Measurements from ENCODE around the gene NFIA.
A peak's percentile ranks its signal among the peaks of the same experiment; 100 is the strongest.

The NFIA gene

DNA sequence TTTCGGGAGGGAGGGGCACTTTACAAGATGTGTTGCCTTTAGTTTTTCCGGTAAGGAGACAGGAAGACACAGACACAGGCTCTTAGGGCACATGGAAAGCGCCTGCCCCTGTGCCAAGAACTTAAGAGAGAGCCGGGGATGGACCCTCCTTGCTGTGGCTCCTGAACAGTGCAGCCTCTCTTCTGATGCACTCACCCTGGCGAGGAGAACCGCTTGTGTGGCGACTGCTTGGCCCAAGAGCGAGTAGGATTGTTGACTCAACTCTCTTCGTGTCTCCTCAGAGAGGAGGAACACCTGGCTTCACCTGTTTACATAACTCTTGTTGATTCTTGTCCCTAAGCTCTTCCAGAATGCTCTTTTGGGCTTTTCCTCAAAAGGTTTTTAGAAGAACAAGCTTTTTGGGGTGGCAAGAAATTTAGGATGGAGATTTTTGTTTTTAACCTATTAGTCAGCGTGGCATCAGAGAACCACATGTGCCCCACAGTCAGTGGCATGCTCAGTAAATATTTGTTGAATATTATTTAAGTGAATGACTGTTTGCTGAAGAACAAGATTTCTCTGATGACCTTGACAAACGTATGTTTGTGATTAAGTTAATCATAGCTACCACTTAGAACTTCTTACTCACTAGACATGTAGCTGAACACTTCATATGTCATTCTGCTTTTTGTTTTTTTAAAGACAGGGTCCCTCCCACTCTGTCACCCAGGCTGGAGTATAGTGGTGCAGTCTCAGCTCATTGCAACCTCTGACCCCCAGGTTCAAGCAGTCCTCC lies 60.6 kb downstream of the NFIA start:
- Mint-ChIP-seq H3K4me3 (no peak overlapping the region), H3K4me1 (ENCODE audit: low read depth) (no peaks in the 10 kb centered on the region), H3K27me3 (ENCODE audit: low read depth) (peaks cover 4% of the 10 kb centered on the region), H3K36me3 (ENCODE audit: low read depth) (no peaks in the 10 kb centered on the region), H3K9me3 (no peaks in the 10 kb centered on the region), H3K27ac (no peak overlapping the region)
- no peak for DNase-seq (ENCODE audit: low spot score)

DNA sequence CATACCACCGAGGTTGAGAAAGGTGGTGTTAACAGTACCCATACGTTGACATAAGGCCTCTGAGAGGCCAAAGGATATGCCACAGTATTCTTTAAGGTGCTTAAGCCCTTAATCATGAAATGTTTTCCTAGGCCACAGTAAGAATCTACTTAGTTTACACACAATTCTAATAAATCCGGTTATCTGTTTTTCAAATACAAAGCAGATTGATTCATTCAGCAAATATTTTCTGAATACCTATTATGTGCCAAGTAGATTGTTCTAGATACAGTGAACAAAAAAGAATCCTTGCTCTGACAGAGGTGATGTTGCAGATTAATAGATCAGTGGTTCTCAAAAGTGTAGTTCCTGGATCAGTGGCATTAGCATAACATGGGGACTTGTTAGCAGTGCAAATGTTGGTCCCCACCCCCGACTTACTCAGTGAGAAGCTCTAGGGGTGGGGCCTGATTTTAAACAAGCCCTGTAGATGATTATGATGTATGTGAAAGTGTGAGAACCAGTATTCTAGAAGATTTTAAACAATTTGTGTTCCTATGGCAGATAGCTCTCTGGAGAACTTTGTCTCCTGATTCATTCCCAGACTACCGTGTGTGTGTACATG lies 61.6 kb downstream of the NFIA start:
- no peaks in the 10 kb centered on the region for H3K4me1 Mint-ChIP-seq (ENCODE audit: low read depth)
- DNase-seq (ENCODE audit: low spot score) = no peak
- no peak overlapping the region for H3K4me3 Mint-ChIP-seq
- H3K9me3 Mint-ChIP-seq = no peaks in the 10 kb centered on the region
- no peaks in the 10 kb centered on the region for H3K36me3 Mint-ChIP-seq (ENCODE audit: low read depth)
- H3K27me3 Mint-ChIP-seq (ENCODE audit: low read depth) = peaks cover 7% of the 10 kb centered on the region
- no peak overlapping the region for H3K27ac Mint-ChIP-seq

DNA sequence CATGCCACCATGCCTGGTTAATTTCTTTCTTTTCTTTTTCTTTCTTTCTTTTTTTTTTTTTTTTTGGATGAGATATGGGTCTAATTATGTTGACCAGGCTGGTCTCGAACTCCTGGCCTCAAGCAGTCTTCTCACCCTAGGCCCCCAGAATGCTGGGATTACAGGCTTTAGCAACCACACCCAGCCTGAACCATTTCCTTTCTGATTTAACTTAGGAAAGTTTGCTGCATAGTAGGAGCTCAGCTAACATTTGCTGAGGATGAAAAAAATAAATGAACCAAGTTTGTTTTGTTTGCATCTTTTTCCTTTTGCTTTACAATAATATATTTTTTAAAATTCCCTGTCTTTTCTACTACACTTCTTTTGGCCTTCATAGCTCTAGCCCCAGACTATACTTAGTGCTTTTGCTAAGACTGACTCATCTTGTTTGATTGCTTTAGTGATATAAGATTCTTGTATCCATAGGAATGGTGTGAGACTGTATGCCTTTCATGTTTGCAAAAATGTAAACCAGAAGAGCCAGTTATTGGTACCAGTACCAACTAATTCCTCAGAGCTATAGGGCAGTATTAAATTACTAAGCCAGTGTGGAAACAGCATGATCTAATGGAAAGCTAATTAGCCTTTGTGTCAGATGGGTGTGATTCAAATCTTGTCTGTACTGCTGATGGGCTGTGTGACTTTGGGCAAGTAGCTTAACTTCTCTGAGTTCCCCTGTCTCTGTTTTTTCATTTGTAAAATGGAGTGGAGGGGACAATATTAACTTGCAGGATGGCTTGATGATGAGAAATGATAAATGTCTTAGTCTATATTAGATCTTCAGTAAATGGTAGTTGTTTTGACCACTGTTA lies 66.9 kb downstream of the NFIA start:
- Mint-ChIP-seq H3K9me3 (no peaks in the 10 kb centered on the region), H3K27me3 (ENCODE audit: low read depth) (peaks cover 20% of the 10 kb centered on the region), H3K4me1 (ENCODE audit: low read depth) (no peaks in the 10 kb centered on the region), H3K27ac (no peak overlapping the region), H3K36me3 (ENCODE audit: low read depth) (no peaks in the 10 kb centered on the region), H3K4me3 (no peak overlapping the region)
- no peak for DNase-seq (ENCODE audit: low spot score)

DNA sequence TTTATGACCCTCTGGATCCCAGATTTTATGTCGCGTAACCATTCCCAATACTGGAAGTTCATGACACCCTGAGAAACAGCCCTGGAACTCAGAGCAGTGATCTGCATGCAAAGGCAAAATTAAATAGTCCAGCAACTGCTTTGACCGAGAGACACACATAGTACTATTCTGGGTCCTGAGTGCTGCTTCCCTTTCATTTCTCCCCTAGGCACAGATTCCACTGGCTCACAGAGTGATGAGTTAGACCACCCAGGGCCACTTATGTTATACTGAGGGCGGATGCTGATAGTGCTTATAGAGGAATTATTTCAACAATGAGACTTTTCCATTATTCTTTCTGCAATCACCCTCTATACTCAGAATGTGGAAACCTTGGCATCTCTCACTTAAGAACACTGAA lies 69.2 kb downstream of the NFIA start:
- Mint-ChIP-seq H3K4me3 (no peak overlapping the region), H3K36me3 (ENCODE audit: low read depth) (no peaks in the 10 kb centered on the region), H3K9me3 (no peaks in the 10 kb centered on the region)

DNA sequence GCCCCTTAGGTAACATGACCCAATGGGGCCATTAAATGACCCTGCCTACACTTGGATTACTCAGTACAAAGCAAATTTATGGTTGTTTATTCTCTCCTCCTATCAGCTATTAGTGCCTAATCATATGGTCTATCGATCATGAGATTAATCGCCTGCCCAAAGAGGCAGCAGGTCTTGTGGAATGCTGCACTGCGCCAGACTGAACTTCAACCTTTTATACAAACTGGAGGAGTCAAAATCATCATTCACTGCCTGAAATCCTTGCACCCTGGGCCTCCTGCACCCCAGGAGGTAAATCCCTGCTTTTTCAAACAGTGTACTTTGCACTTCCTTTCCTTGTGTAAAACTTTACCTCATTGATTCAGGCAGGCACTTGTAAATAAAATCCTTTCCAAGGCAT lies 69.7 kb downstream of the NFIA start:
- Mint-ChIP-seq H3K9me3 (no peaks in the 10 kb centered on the region), H3K4me3 (no peak overlapping the region), H3K27ac (no peak overlapping the region), H3K36me3 (ENCODE audit: low read depth) (no peaks in the 10 kb centered on the region), H3K4me1 (ENCODE audit: low read depth) (no peaks in the 10 kb centered on the region), H3K27me3 (ENCODE audit: low read depth) (peaks cover 23% of the 10 kb centered on the region)
- no peak for DNase-seq (ENCODE audit: low spot score)

More for the DNA sequence above, 69.2 kb downstream of the NFIA start:
- no peak overlapping the region for H3K27ac Mint-ChIP-seq
- no peaks in the 10 kb centered on the region for H3K4me1 Mint-ChIP-seq (ENCODE audit: low read depth)
- H3K27me3 Mint-ChIP-seq (ENCODE audit: low read depth) = peaks cover 20% of the 10 kb centered on the region
- no peak for DNase-seq (ENCODE audit: low spot score)

DNA sequence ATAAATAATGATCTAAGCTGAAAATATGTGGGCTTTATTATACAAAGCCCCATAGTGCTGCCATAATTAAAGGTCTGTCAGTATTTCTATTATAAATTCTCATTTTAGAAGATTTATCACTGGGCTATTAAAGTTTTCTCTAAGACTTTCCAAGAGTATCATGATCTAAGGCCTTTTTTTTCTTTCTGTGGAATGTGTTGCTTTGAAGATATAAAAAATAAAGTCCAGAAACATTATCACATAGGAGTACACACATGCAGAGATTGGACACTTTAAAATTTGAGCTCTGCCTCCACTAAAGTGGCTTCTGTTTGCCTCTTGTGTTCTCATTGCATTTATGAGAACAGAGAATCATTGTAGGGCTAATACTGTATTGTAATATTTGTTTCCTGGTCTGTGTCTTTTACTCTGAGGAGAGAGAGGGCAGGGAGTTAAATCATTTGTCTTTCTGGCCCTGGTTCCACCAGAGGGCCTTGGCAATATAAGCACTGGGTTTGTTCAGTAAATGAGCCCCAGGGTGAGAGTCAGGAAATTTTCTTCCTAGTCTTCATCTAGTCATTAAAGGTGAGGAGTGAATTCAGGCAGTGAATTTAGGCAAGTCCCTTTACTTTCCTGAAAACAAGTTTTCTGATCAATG lies 70.2 kb downstream of the NFIA start:
- Mint-ChIP-seq H3K9me3 (no peaks in the 10 kb centered on the region), H3K27me3 (ENCODE audit: low read depth) (peaks cover 24% of the 10 kb centered on the region), H3K4me3 (no peak overlapping the region), H3K36me3 (ENCODE audit: low read depth) (no peaks in the 10 kb centered on the region), H3K27ac (no peak overlapping the region), H3K4me1 (ENCODE audit: low read depth) (peaks cover 2% of the 10 kb centered on the region)
- no peak for DNase-seq (ENCODE audit: low spot score)

DNA sequence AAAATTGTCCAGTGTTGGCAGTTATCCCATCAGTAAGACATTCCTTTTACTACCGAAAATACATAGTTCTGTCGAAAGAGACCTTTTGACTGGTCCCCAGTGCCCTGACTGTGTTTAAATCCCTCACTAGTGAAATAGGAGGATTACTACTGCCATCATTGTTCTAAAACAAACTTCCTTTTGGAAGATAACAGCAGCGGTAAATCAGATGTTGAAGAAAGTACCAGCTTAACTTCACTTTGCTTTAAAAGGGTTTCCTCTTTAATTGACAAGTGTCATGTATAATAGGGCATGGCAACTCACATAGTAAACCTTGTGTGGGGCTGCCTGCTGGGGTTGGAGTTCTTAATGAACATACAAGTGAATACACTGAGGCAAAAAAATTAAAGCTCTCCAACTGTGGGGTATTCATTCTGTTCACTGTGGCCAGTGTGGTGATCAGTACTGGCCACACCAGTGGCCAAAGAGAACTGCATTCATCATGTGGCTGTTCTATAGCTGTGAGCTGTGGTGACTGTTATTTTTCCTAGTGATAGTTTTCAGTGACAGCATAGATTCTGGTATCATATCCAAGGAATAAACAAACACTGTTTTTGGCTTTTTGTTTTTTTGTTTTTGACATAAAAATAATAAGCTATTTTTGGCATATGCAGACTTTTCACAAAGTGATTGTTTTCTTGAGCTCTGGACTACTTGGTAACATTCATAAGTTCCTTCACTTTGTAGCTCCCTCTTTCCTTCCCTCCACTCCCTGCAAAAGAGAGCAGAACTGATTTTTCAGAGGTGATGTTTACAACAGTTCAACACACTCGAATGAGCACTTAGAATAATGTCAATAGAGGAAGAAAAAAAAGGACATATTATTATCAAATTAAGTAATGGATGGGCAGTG lies 74.5 kb downstream of the NFIA start:
- H3K36me3 Mint-ChIP-seq (ENCODE audit: low read depth) = no peaks in the 10 kb centered on the region
- no peak overlapping the region for H3K4me3 Mint-ChIP-seq
- H3K27me3 Mint-ChIP-seq (ENCODE audit: low read depth) = peaks cover 21% of the 10 kb centered on the region
- DNase-seq (ENCODE audit: low spot score) = no peak
- H3K27ac Mint-ChIP-seq = no peak overlapping the region
- no peaks in the 10 kb centered on the region for H3K9me3 Mint-ChIP-seq
- H3K4me1 Mint-ChIP-seq (ENCODE audit: low read depth) = peaks cover 2% of the 10 kb centered on the region

DNA sequence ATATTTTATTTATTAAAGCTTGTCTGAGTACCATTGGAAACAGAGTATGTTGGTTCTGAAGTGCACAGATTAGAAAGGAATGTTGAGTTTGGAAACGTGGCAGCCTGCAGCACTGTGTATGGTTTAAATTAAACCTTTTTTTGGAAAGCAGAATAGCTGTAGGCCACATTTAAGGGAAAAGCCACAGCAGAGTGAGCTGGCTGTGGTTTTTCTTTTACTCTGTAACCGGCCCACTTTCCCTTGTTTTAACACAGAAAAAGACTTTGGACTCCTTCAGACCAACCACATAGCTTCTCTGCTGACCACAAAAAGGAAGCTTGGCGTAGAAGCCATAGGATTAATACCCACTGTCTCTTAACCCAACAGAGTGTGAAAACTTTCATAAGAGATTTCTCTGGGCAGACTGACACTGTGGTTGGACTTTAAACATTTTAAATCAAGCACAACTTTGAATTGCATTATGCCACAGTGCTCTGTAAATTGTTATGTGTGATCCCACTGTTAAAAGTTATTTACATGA lies 75.2 kb downstream of the NFIA start:
- Mint-ChIP-seq H3K36me3 (ENCODE audit: low read depth) (no peaks in the 10 kb centered on the region), H3K27ac (no peak overlapping the region), H3K4me1 (ENCODE audit: low read depth) (peaks cover 2% of the 10 kb centered on the region), H3K9me3 (no peaks in the 10 kb centered on the region), H3K4me3 (no peak overlapping the region), H3K27me3 (ENCODE audit: low read depth) (peaks cover 22% of the 10 kb centered on the region)
- DNase-seq (ENCODE audit: low spot score) = peak; percentile 4

DNA sequence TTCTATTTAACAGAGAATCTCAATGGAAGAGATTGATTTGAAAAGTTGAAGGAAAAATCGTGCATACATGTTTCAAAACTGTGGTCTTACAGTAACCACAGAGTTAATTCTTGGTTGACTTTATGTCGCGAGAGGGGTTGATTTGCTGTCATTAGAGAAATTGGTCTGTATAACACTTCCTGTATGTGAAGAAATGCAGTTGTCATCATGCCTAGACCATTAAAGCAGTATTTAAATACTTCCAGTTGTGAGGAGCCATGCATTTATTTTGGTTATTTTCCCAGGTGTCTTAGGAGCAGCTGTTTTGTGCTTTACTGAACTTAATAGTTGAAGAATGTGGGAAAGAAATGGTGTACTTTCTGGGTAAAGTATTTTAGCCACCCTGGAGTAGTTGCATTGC lies 76.2 kb downstream of the NFIA start:
- no peak overlapping the region for H3K4me3 Mint-ChIP-seq
- H3K27me3 Mint-ChIP-seq (ENCODE audit: low read depth) = peaks cover 15% of the 10 kb centered on the region
- H3K4me1 Mint-ChIP-seq (ENCODE audit: low read depth) = peaks cover 2% of the 10 kb centered on the region
- DNase-seq (ENCODE audit: low spot score) = no peak
- H3K36me3 Mint-ChIP-seq (ENCODE audit: low read depth) = no peaks in the 10 kb centered on the region
- H3K9me3 Mint-ChIP-seq = no peaks in the 10 kb centered on the region
- H3K27ac Mint-ChIP-seq = no peak overlapping the region

DNA sequence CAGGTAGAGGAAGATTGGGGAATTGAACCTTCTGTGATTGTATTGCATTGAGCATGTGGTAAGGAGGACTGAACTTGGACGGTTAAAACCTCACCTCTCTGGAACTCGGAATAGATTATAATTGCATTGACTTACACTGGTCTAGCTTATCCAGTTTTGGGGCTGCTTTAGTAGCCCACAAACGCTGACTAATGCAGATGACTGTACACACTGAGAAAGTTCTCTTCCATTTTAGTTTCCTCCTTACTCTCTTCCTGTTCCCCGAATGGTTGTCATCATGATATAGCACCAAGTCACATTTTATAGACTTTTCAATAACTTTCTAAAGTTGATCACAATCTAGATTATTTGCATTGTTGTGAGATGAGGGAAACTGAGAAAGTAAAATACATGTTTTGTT lies 78.2 kb downstream of the NFIA start:
- Mint-ChIP-seq H3K27ac (no peak overlapping the region), H3K36me3 (ENCODE audit: low read depth) (no peaks in the 10 kb centered on the region), H3K4me1 (ENCODE audit: low read depth) (peaks cover 2% of the 10 kb centered on the region), H3K4me3 (no peak overlapping the region), H3K9me3 (no peaks in the 10 kb centered on the region), H3K27me3 (ENCODE audit: low read depth) (peaks cover 18% of the 10 kb centered on the region)
- no peak for DNase-seq (ENCODE audit: low spot score)

DNA sequence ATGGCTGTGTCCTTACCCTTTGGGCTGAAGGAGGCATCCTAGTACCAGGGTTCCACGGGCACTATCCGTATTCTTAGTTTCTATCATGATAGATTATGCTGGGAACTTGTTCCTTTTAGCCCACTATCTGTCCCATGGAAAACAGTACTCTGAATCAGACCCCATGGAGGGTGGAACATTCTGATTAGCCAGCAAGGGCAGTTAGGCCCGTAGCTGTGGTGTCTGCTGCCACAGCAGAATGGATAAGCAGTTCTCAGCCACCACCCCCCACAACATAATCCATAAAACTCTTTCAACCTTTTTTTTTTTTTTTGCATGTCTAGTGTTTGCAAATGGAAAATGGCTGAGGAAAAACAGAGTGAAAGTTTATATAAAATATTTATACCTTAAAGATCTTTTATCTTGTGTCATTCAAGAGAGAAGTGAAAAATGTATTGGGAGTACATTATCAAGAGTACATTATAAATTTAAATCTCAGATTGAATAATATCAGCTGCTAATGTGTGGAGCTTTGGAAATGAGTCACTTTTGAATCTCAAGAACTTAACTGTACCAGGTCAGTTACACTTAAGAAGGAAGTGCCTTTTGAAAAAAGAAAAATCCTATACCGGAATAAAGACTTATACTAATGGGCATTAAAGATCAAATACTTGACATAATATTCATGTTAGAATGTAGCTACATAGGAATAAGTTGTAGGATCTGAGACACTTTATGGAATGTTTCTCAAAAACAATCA lies 80.3 kb downstream of the NFIA start:
- H3K9me3 Mint-ChIP-seq = no peaks in the 10 kb centered on the region
- H3K27me3 Mint-ChIP-seq (ENCODE audit: low read depth) = peaks cover 17% of the 10 kb centered on the region
- no peaks in the 10 kb centered on the region for H3K4me1 Mint-ChIP-seq (ENCODE audit: low read depth)
- no peak overlapping the region for H3K4me3 Mint-ChIP-seq
- H3K27ac Mint-ChIP-seq = no peak overlapping the region
- DNase-seq (ENCODE audit: low spot score) = no peak
- H3K36me3 Mint-ChIP-seq (ENCODE audit: low read depth) = no peaks in the 10 kb centered on the region

DNA sequence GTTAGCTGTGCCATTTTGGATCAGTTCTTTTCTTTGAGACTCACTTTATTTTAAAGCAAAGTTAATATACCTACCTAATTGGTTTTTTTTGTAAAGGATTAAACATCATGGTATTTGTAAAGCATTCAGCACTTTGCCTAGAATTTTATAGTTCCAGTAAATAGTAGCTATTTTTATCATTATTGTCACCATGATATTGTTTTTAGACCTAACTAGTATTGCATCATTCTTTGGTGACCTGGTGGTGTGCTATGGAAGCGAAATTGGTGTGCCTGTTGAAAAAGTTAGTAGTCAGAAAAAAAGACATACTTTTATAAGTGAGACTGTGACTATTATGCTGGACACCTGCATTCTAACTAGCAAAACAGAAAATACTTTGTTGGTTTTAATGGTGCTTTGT lies 81.0 kb downstream of the NFIA start:
- Mint-ChIP-seq H3K9me3 (no peaks in the 10 kb centered on the region), H3K36me3 (ENCODE audit: low read depth) (no peaks in the 10 kb centered on the region), H3K27ac (no peak overlapping the region), H3K4me1 (ENCODE audit: low read depth) (no peaks in the 10 kb centered on the region), H3K27me3 (ENCODE audit: low read depth) (peaks cover 15% of the 10 kb centered on the region), H3K4me3 (no peak overlapping the region)
- DNase-seq (ENCODE audit: low spot score) = no peak
